BJ (cell line): ENCODE data around the gene USP3. TPM values are rescaled to one million over a fixed set of nuclear protein-coding genes. Genes with fewer than 3 reads are reported as not detected.

ENCODE experiments used
- CTCF ChIA-PET: fragments of 350-600 bp; formaldehyde crosslinking; extraction: SDS; loops from one replicate; lab custom pipeline; 2021; ENCODE audit warnings: antibody characterized with exemption, inconsistent platforms; lab: Yijun Ruan, JAX
- POLR2A ChIA-PET: fragments of 300-600 bp; sonication (Branson Sonifier 250); formaldehyde crosslinking; extraction: SDS; loops from one replicate; lab custom pipeline; 2021; ENCODE audit warnings: antibody characterized with exemption; lab: Charles Lee
- DNase-seq: peaks from one replicate; pipeline ENCODE4 v3.0.0-alpha.2; 2011; ENCODE audit warnings: low read depth
- H3K27me3 ChIP-seq: 2 replicates; pipeline ENCODE4 v1.6.0; 2011; ENCODE audit warnings: low read length; ENCODE audit not compliant: control insufficient read depth, insufficient read depth
- H3K36me3 ChIP-seq: 2 replicates; pipeline ENCODE4 v1.5.1; 2011; ENCODE audit warnings: low read length; ENCODE audit not compliant: control insufficient read depth, insufficient read depth
- H3K4me3 ChIP-seq: 2 replicates; pipeline ENCODE4 v1.5.1; 2011; ENCODE audit warnings: low read depth, mild to moderate bottlenecking, control low read depth, low read length
- CTCF ChIP-seq: IDR thresholded peaks from 2 replicates; pipeline ENCODE4 v1.5.1; 2011; ENCODE audit warnings: low read depth, mild to moderate bottlenecking, control low read depth, inconsistent platforms, low read length, moderate library complexity; ENCODE audit not compliant: insufficient read depth
- polyA plus RNA-seq: library from polyadenylated mRNA; depleted of rRNA; stranded (reverse); fragments of >200 nt; gene quantifications from 2 replicates; pipeline ENCODE4 v1.2.3, GENCODE V29; 2011

USP3 gene
- polyA plus RNA-seq, 1 experiment: 13.3 TPM

- ChIA-PET CTCF (interaction anchor here (1.0 to 1.1 kb wide), 2 partner anchors 9 to 11 kb away, joined by 3 to 4 read pairs; no protein-coding TSS in a partner anchor), POLR2A (no interaction called here)
- Histone ChIP-seq H3K4me3 (no peak overlapping the region), H3K36me3 (0 out of 2 replicates have a peak, but pooled peaks cover 1% of the 10 kb centered on the region), H3K27me3 (no peaks in the 10 kb centered on the region)
- TF ChIP-seq CTCF: no peak
- DNase-seq: no peak
Measured at GRCh38 chr15:63540449-63540848, 36.1 kb downstream of the USP3 start.

- ChIA-PET POLR2A (no interaction called here), CTCF (no interaction called here)
- Histone ChIP-seq H3K27me3 (no peaks in the 10 kb centered on the region), H3K36me3 (no peaks in the 10 kb centered on the region), H3K4me3 (no peak overlapping the region)
- no peak for DNase-seq
- no peak for TF ChIP-seq CTCF
Measured at GRCh38 chr15:63544258-63545026, 40.0 kb downstream of the USP3 start.

GRCh38 chr15:63545520-63545919 lies 41.1 kb downstream of the USP3 start:
- ChIA-PET POLR2A (no interaction called here), CTCF (interaction anchor here (1.5 kb wide), 1 partner anchor 79 kb away, joined by 4 read pairs; no protein-coding TSS in a partner anchor)
- TF ChIP-seq CTCF: no peak

GRCh38 chr15:63551400-63551799 lies 47.0 kb downstream of the USP3 start:
- Histone ChIP-seq H3K27me3 (no peaks in the 10 kb centered on the region), H3K36me3 (peaks cover 1% of the 10 kb centered on the region; the same call in 1 of the 2 replicates), H3K4me3 (no peak overlapping the region)
- CTCF ChIA-PET: interaction anchor here (1.1 to 1.5 kb wide), 3 partner anchors 10 to 64 kb away, joined by 3 to 4 read pairs (median 4); partner anchors contain the start of gene USP3
- no peak for DNase-seq
- POLR2A ChIA-PET: no interaction called here
- no peak for TF ChIP-seq CTCF

More at GRCh38 chr15:63545520-63545919, 41.1 kb downstream of the USP3 start:
- no peaks in the 10 kb centered on the region for H3K36me3 ChIP-seq
- no peak for DNase-seq
- no peaks in the 10 kb centered on the region for H3K27me3 ChIP-seq
- H3K4me3 ChIP-seq: no peak overlapping the region

GRCh38 chr15:63553388-63553791 lies 49.0 kb downstream of the USP3 start:
- Histone ChIP-seq H3K36me3 (peaks cover 2% of the 10 kb centered on the region; the same call in 1 of the 2 replicates), H3K4me3 (peak overlapping the region; percentile 3; the same call in 1 of the 2 replicates), H3K27me3 (no peaks in the 10 kb centered on the region)
- no peak for TF ChIP-seq CTCF
- peak; percentile 84 for DNase-seq
- ChIA-PET POLR2A (interaction anchor here (0.6 to 1.1 kb wide), 2 partner anchors 45 to 693 kb away, joined by 3 to 4 read pairs; no protein-coding TSS in a partner anchor), CTCF (interaction anchor here (0.8 to 2.2 kb wide), 7 partner anchors 48 to 542 kb away, joined by 3 to 7 read pairs (median 4); partner anchors contain the start of gene SNX1)
